Loucy (cell line): ENCODE results near the gene NRIP1.

Source experiments
- H2AFZ ChIP-seq: fragments of 200-600 bp; sonication (generic); 2 replicates; pipeline ENCODE4 v1.6.0; 2016; ENCODE audit warnings: antibody characterized with exemption, mild to moderate bottlenecking, low read length, moderate library complexity
- H3F3A ChIP-seq: fragments of 200-600 bp; 2 replicates; pipeline ENCODE4 v1.6.0; 2016; ENCODE audit warnings: antibody characterized with exemption, low read depth, mild to moderate bottlenecking
- H3K27me3 ChIP-seq: fragments of 200-600 bp; sonication (generic); 2 replicates; pipeline ENCODE4 v1.6.1; 2014; ENCODE audit warnings: low read length, mild to moderate bottlenecking; ENCODE audit not compliant: insufficient read depth, poor library complexity, severe bottlenecking
- H3K36me3 ChIP-seq: fragments of 200-600 bp; sonication (generic); 2 replicates; pipeline ENCODE4 v1.6.1; 2016; ENCODE audit warnings: low read length; ENCODE audit not compliant: insufficient read depth
- H3K4me1 ChIP-seq: fragments of 200-600 bp; sonication (generic); 2 replicates; pipeline ENCODE4 v1.5.1; 2014; ENCODE audit warnings: low read length, mild to moderate bottlenecking; ENCODE audit not compliant: insufficient read depth, poor library complexity, severe bottlenecking
- H3K4me2 ChIP-seq: fragments of 200-600 bp; sonication (generic); 2 replicates; pipeline ENCODE4 v1.6.0; 2014; ENCODE audit warnings: antibody characterized with exemption, low read length, low read depth, mild to moderate bottlenecking; ENCODE audit not compliant: poor library complexity, severe bottlenecking
- H3K4me3 ChIP-seq: fragments of 200-600 bp; sonication (generic); 2 replicates; pipeline ENCODE4 v1.5.1; 2014; ENCODE audit warnings: low read length, mild to moderate bottlenecking, mixed read lengths; ENCODE audit not compliant: poor library complexity, severe bottlenecking
- H3K79me2 ChIP-seq: fragments of 200-600 bp; sonication (generic); 2 replicates; pipeline ENCODE4 v1.6.1; 2014; ENCODE audit warnings: low read length; ENCODE audit not compliant: insufficient read depth
- H3K9ac ChIP-seq: fragments of 200-600 bp; sonication (generic); 2 replicates; pipeline ENCODE4 v1.6.0; 2014; ENCODE audit warnings: mild to moderate bottlenecking, low read depth, low read length, moderate library complexity; ENCODE audit not compliant: poor library complexity, severe bottlenecking
- H3K9me2 ChIP-seq: fragments of 200-600 bp; sonication (generic); replicated peaks from 2 replicates; pipeline ENCODE4 v1.6.1; 2016; ENCODE audit warnings: low read depth, low read length, mixed read lengths
- H3K9me3 ChIP-seq: fragments of 200-600 bp; sonication (generic); 2 replicates; pipeline ENCODE4 v1.6.1; 2014; ENCODE audit warnings: mild to moderate bottlenecking, antibody characterized with exemption, low read length, low read depth; ENCODE audit not compliant: insufficient read depth
- H4K20me1 ChIP-seq: fragments of 200-600 bp; sonication (generic); 2 replicates; pipeline ENCODE4 v1.6.0; 2014; ENCODE audit warnings: antibody characterized with exemption, low read length, mild to moderate bottlenecking; ENCODE audit not compliant: insufficient read depth, poor library complexity, severe bottlenecking
- CTCF ChIP-seq: fragments of 200-600 bp; sonication (generic); conservative IDR thresholded peaks from 2 replicates; pipeline ENCODE4 v1.5.1; 2014; ENCODE audit warnings: mild to moderate bottlenecking, antibody characterized with exemption, low read length
- EZH2phosphoT487 ChIP-seq: fragments of 200-600 bp; IDR thresholded peaks from 2 replicates; pipeline ENCODE4 v1.6.1; 2018; ENCODE audit warnings: antibody characterized with exemption, mild to moderate bottlenecking, moderate library complexity, borderline replicate concordance

Gene NRIP1

GRCh38 chr21:15009837-15010363 lies 54.9 kb downstream of the NRIP1 start:
- Histone ChIP-seq H3K4me1 (peaks cover 15% of the 10 kb centered on the region), H3K79me2 (peaks cover 46% of the 10 kb centered on the region), H3K27me3 (no peaks in the 10 kb centered on the region), H2AFZ (no peak overlapping the region), H4K20me1 (peaks cover 34% of the 10 kb centered on the region), H3K4me3 (no peak overlapping the region), H3F3A (no peaks in the 10 kb centered on the region), H3K9ac (no peak overlapping the region), H3K9me2 (no peaks in the 10 kb centered on the region), H3K4me2 (no peak overlapping the region), H3K9me3 (no peaks in the 10 kb centered on the region), H3K36me3 (peaks cover 11% of the 10 kb centered on the region; the same call in 1 of the 2 replicates)
- TF ChIP-seq EZH2phosphoT487: no peak

GRCh38 chr21:15007716-15008296 lies 57.0 kb downstream of the NRIP1 start:
- peaks cover 34% of the 10 kb centered on the region for H3K4me1 ChIP-seq
- no peak overlapping the region for H3K4me2 ChIP-seq
- H3K4me3 ChIP-seq: no peak overlapping the region
- H3K9ac ChIP-seq: no peak overlapping the region
- TF ChIP-seq CTCF (no peak), EZH2phosphoT487 (no peak)
- H2AFZ ChIP-seq: no peak overlapping the region
- peaks cover 11% of the 10 kb centered on the region; the same call in 1 of the 2 replicates for H3K36me3 ChIP-seq
- peaks cover 30% of the 10 kb centered on the region for H4K20me1 ChIP-seq
- no peaks in the 10 kb centered on the region for H3K9me3 ChIP-seq
- H3K9me2 ChIP-seq: no peaks in the 10 kb centered on the region
- no peaks in the 10 kb centered on the region for H3F3A ChIP-seq
- H3K79me2 ChIP-seq: peaks cover 53% of the 10 kb centered on the region
- H3K27me3 ChIP-seq: no peaks in the 10 kb centered on the region

GRCh38 chr21:15006594-15007230 lies 58.1 kb downstream of the NRIP1 start:
- H3K9me2 ChIP-seq: no peaks in the 10 kb centered on the region
- no peaks in the 10 kb centered on the region for H3K9me3 ChIP-seq
- H3K4me1 ChIP-seq: peaks cover 34% of the 10 kb centered on the region
- peaks cover 30% of the 10 kb centered on the region for H4K20me1 ChIP-seq
- H3F3A ChIP-seq: no peaks in the 10 kb centered on the region
- peaks cover 11% of the 10 kb centered on the region; the same call in 1 of the 2 replicates for H3K36me3 ChIP-seq
- H3K79me2 ChIP-seq: peaks cover 64% of the 10 kb centered on the region
- H3K4me2 ChIP-seq: no peak overlapping the region
- TF ChIP-seq CTCF (no peak), EZH2phosphoT487 (no peak)
- H2AFZ ChIP-seq: no peak overlapping the region
- no peak overlapping the region for H3K4me3 ChIP-seq
- no peaks in the 10 kb centered on the region for H3K27me3 ChIP-seq
- no peak overlapping the region for H3K9ac ChIP-seq
